Loucy (cell line): ENCODE measurements around the gene CLMN.

Experiments
- H2AFZ ChIP-seq: fragments of 200-600 bp; sonication (generic); 2 replicates; pipeline ENCODE4 v1.6.0; 2016; ENCODE audit warnings: antibody characterized with exemption, mild to moderate bottlenecking, low read length, moderate library complexity
- H3F3A ChIP-seq: fragments of 200-600 bp; 2 replicates; pipeline ENCODE4 v1.6.0; 2016; ENCODE audit warnings: antibody characterized with exemption, low read depth, mild to moderate bottlenecking
- H3K27me3 ChIP-seq: fragments of 200-600 bp; sonication (generic); 2 replicates; pipeline ENCODE4 v1.6.1; 2014; ENCODE audit warnings: low read length, mild to moderate bottlenecking; ENCODE audit not compliant: insufficient read depth, poor library complexity, severe bottlenecking
- H3K36me3 ChIP-seq: fragments of 200-600 bp; sonication (generic); 2 replicates; pipeline ENCODE4 v1.6.1; 2016; ENCODE audit warnings: low read length; ENCODE audit not compliant: insufficient read depth
- H3K4me1 ChIP-seq: fragments of 200-600 bp; sonication (generic); 2 replicates; pipeline ENCODE4 v1.5.1; 2014; ENCODE audit warnings: low read length, mild to moderate bottlenecking; ENCODE audit not compliant: insufficient read depth, poor library complexity, severe bottlenecking
- H3K4me2 ChIP-seq: fragments of 200-600 bp; sonication (generic); 2 replicates; pipeline ENCODE4 v1.6.0; 2014; ENCODE audit warnings: antibody characterized with exemption, low read length, low read depth, mild to moderate bottlenecking; ENCODE audit not compliant: poor library complexity, severe bottlenecking
- H3K4me3 ChIP-seq: fragments of 200-600 bp; sonication (generic); 2 replicates; pipeline ENCODE4 v1.5.1; 2014; ENCODE audit warnings: low read length, mild to moderate bottlenecking, mixed read lengths; ENCODE audit not compliant: poor library complexity, severe bottlenecking
- H3K79me2 ChIP-seq: fragments of 200-600 bp; sonication (generic); 2 replicates; pipeline ENCODE4 v1.6.1; 2014; ENCODE audit warnings: low read length; ENCODE audit not compliant: insufficient read depth
- H3K9ac ChIP-seq: fragments of 200-600 bp; sonication (generic); 2 replicates; pipeline ENCODE4 v1.6.0; 2014; ENCODE audit warnings: mild to moderate bottlenecking, low read depth, low read length, moderate library complexity; ENCODE audit not compliant: poor library complexity, severe bottlenecking
- H3K9me2 ChIP-seq: fragments of 200-600 bp; sonication (generic); replicated peaks from 2 replicates; pipeline ENCODE4 v1.6.1; 2016; ENCODE audit warnings: low read depth, low read length, mixed read lengths
- H3K9me3 ChIP-seq: fragments of 200-600 bp; sonication (generic); 2 replicates; pipeline ENCODE4 v1.6.1; 2014; ENCODE audit warnings: mild to moderate bottlenecking, antibody characterized with exemption, low read length, low read depth; ENCODE audit not compliant: insufficient read depth
- H4K20me1 ChIP-seq: fragments of 200-600 bp; sonication (generic); 2 replicates; pipeline ENCODE4 v1.6.0; 2014; ENCODE audit warnings: antibody characterized with exemption, low read length, mild to moderate bottlenecking; ENCODE audit not compliant: insufficient read depth, poor library complexity, severe bottlenecking
- CTCF ChIP-seq: fragments of 200-600 bp; sonication (generic); conservative IDR thresholded peaks from 2 replicates; pipeline ENCODE4 v1.5.1; 2014; ENCODE audit warnings: mild to moderate bottlenecking, antibody characterized with exemption, low read length
- EZH2phosphoT487 ChIP-seq: fragments of 200-600 bp; IDR thresholded peaks from 2 replicates; pipeline ENCODE4 v1.6.1; 2018; ENCODE audit warnings: antibody characterized with exemption, mild to moderate bottlenecking, moderate library complexity, borderline replicate concordance

Gene CLMN

GRCh38 chr14:95353007-95353406 is 33.3 kb upstream of the CLMN start:
- Histone ChIP-seq H3K36me3 (no peaks in the 10 kb centered on the region), H3K79me2 (no peaks in the 10 kb centered on the region), H4K20me1 (no peaks in the 10 kb centered on the region), H3K4me2 (no peak overlapping the region), H2AFZ (no peak overlapping the region), H3K9me2 (no peaks in the 10 kb centered on the region), H3K9me3 (no peaks in the 10 kb centered on the region), H3K4me3 (no peak overlapping the region), H3K27me3 (no peaks in the 10 kb centered on the region), H3K4me1 (no peaks in the 10 kb centered on the region), H3F3A (no peaks in the 10 kb centered on the region), H3K9ac (no peak overlapping the region)
- TF ChIP-seq CTCF: no peak
- no peak for TF ChIP-seq EZH2phosphoT487

- H3K4me2 ChIP-seq: no peak overlapping the region
- H3F3A ChIP-seq: no peaks in the 10 kb centered on the region
- no peaks in the 10 kb centered on the region for H3K27me3 ChIP-seq
- H3K4me1 ChIP-seq: no peaks in the 10 kb centered on the region
- H3K9me3 ChIP-seq: no peaks in the 10 kb centered on the region
- no peak overlapping the region for H3K9ac ChIP-seq
- no peaks in the 10 kb centered on the region for H3K36me3 ChIP-seq
- H3K4me3 ChIP-seq: no peak overlapping the region
- no peaks in the 10 kb centered on the region for H3K9me2 ChIP-seq
- H3K79me2 ChIP-seq: no peaks in the 10 kb centered on the region
- H4K20me1 ChIP-seq: no peaks in the 10 kb centered on the region
- no peak overlapping the region for H2AFZ ChIP-seq
- TF ChIP-seq EZH2phosphoT487: no peak
- TF ChIP-seq CTCF: no peak
These were observed 32.8 kb upstream of the CLMN start for GRCh38 chr14:95352481-95352880.

- Histone ChIP-seq H3K9me2 (no peaks in the 10 kb centered on the region), H3K4me2 (no peak overlapping the region), H3F3A (no peaks in the 10 kb centered on the region), H3K27me3 (no peaks in the 10 kb centered on the region), H3K4me1 (no peaks in the 10 kb centered on the region), H4K20me1 (no peaks in the 10 kb centered on the region), H3K36me3 (no peaks in the 10 kb centered on the region), H3K9ac (no peak overlapping the region), H2AFZ (no peak overlapping the region), H3K4me3 (no peak overlapping the region), H3K79me2 (no peaks in the 10 kb centered on the region), H3K9me3 (no peaks in the 10 kb centered on the region)
- TF ChIP-seq CTCF (no peak), EZH2phosphoT487 (no peak)
These were observed 29.5 kb upstream of the CLMN start for GRCh38 chr14:95349241-95349640.
